IPS-15b (cell line): ENCODE results near the gene TUBB1.

Source experiments
- H3K27me3 ChIP-seq: one replicate; pipeline ENCODE4 v1.6.1; 2013; ENCODE audit warnings: low read length; ENCODE audit not compliant: control insufficient read depth, insufficient read depth
- H3K36me3 ChIP-seq: one replicate; pipeline ENCODE4 v1.6.1; 2013; ENCODE audit warnings: low read length; ENCODE audit not compliant: control insufficient read depth, insufficient read depth
- H3K4me1 ChIP-seq: one replicate; pipeline ENCODE4 v1.6.1; 2013; ENCODE audit warnings: mild to moderate bottlenecking, low read length; ENCODE audit not compliant: control insufficient read depth, insufficient read depth
- H3K4me3 ChIP-seq: one replicate; pipeline ENCODE4 v1.5.1; 2013; ENCODE audit warnings: low read depth, low read length
- H3K9ac ChIP-seq: one replicate; pipeline ENCODE4 v1.6.1; 2013; ENCODE audit warnings: low read depth, mild to moderate bottlenecking, low read length
- H3K9me3 ChIP-seq: one replicate; pipeline ENCODE4 v1.6.1; 2013; ENCODE audit warnings: mild to moderate bottlenecking, low read length; ENCODE audit not compliant: control insufficient read depth, insufficient read depth

Gene TUBB1

GRCh38 chr20:59062081-59062480, 42.9 kb downstream of the TUBB1 start:
- Histone ChIP-seq H3K36me3 (no peaks in the 10 kb centered on the region), H3K27me3 (no peaks in the 10 kb centered on the region), H3K9ac (no peak overlapping the region), H3K9me3 (no peaks in the 10 kb centered on the region), H3K4me3 (no peak overlapping the region), H3K4me1 (no peaks in the 10 kb centered on the region)

GRCh38 chr20:59063358-59064213, 44.4 kb downstream of the TUBB1 start:
- Histone ChIP-seq H3K4me3 (no peak overlapping the region), H3K4me1 (no peaks in the 10 kb centered on the region), H3K9me3 (no peaks in the 10 kb centered on the region), H3K36me3 (no peaks in the 10 kb centered on the region), H3K9ac (no peak overlapping the region), H3K27me3 (no peaks in the 10 kb centered on the region)

GRCh38 chr20:59064214-59064722, 45.0 kb downstream of the TUBB1 start:
- Histone ChIP-seq H3K9me3 (no peaks in the 10 kb centered on the region), H3K4me1 (no peaks in the 10 kb centered on the region), H3K9ac (no peak overlapping the region), H3K27me3 (no peaks in the 10 kb centered on the region), H3K36me3 (no peaks in the 10 kb centered on the region), H3K4me3 (no peak overlapping the region)

GRCh38 chr20:59068534-59068933, 49.3 kb downstream of the TUBB1 start:
- Histone ChIP-seq H3K4me1 (no peaks in the 10 kb centered on the region), H3K27me3 (peaks cover 2% of the 10 kb centered on the region), H3K36me3 (no peaks in the 10 kb centered on the region), H3K9me3 (no peaks in the 10 kb centered on the region), H3K4me3 (no peak overlapping the region), H3K9ac (no peak overlapping the region)

GRCh38 chr20:59069026-59069425, 49.8 kb downstream of the TUBB1 start:
- H3K4me3 ChIP-seq: no peak overlapping the region
- H3K27me3 ChIP-seq: peaks cover 2% of the 10 kb centered on the region
- H3K9ac ChIP-seq: no peak overlapping the region
- H3K9me3 ChIP-seq: no peaks in the 10 kb centered on the region
- H3K4me1 ChIP-seq: no peaks in the 10 kb centered on the region
- no peaks in the 10 kb centered on the region for H3K36me3 ChIP-seq

GRCh38 chr20:59071216-59071615, 52.0 kb downstream of the TUBB1 start:
- Histone ChIP-seq H3K4me3 (no peak overlapping the region), H3K36me3 (no peaks in the 10 kb centered on the region), H3K4me1 (no peaks in the 10 kb centered on the region), H3K27me3 (peaks cover 4% of the 10 kb centered on the region), H3K9me3 (no peaks in the 10 kb centered on the region), H3K9ac (no peak overlapping the region)

GRCh38 chr20:59073582-59073981, 54.4 kb downstream of the TUBB1 start:
- Histone ChIP-seq H3K4me1 (no peaks in the 10 kb centered on the region), H3K9me3 (no peaks in the 10 kb centered on the region), H3K36me3 (no peaks in the 10 kb centered on the region), H3K4me3 (no peak overlapping the region), H3K9ac (no peak overlapping the region), H3K27me3 (peaks cover 4% of the 10 kb centered on the region)

GRCh38 chr20:59074456-59074855, 55.2 kb downstream of the TUBB1 start:
- peaks cover 4% of the 10 kb centered on the region for H3K27me3 ChIP-seq
- no peaks in the 10 kb centered on the region for H3K36me3 ChIP-seq
- no peaks in the 10 kb centered on the region for H3K9me3 ChIP-seq
- no peak overlapping the region for H3K9ac ChIP-seq
- H3K4me1 ChIP-seq: no peaks in the 10 kb centered on the region
- no peak overlapping the region for H3K4me3 ChIP-seq

- no peak overlapping the region for H3K9ac ChIP-seq
- H3K27me3 ChIP-seq: peaks cover 4% of the 10 kb centered on the region
- no peaks in the 10 kb centered on the region for H3K36me3 ChIP-seq
- no peaks in the 10 kb centered on the region for H3K4me1 ChIP-seq
- no peaks in the 10 kb centered on the region for H3K9me3 ChIP-seq
- no peak overlapping the region for H3K4me3 ChIP-seq
These were observed 56.8 kb downstream of the TUBB1 start for GRCh38 chr20:59075934-59076508.
